HEK293 (cell line): ENCODE data around the gene ATP6V0B.

Source experiments
- CTCF ChIA-PET: fragments of 350-600 bp; formaldehyde crosslinking; extraction: SDS; loops from one replicate; lab custom pipeline; 2021; ENCODE audit warnings: antibody characterized with exemption; lab: Yijun Ruan, JAX
- POLR2A ChIA-PET: fragments of 300-600 bp; formaldehyde crosslinking; extraction: SDS; loops from one replicate; lab custom pipeline; 2020; ENCODE audit warnings: antibody characterized with exemption, inconsistent platforms; lab: Yijun Ruan, JAX
- H3K27ac ChIP-seq: fragments of 200-500 bp; sonication (Bioruptor generic); 2 replicates; pipeline ENCODE4 v1.5.1; 2014; ENCODE audit warnings: low read depth, low read length, control low read depth, inconsistent platforms; ENCODE audit errors: extremely low read depth
- H3K36me3 ChIP-seq, 2 experiments: fragments of 200-500 bp in 1 of 2; sonication (Bioruptor generic) in 1 of 2; 1 replicate in 1 of 2; 2 replicates in 1 of 2; pipeline ENCODE4 v1.5.1; 2014 to 2017; ENCODE audit warnings: inconsistent platforms in 2 of 2, low read length in 2 of 2; ENCODE audit not compliant: control insufficient read depth in 2 of 2, insufficient read depth in 1 of 2
- H3K4me1 ChIP-seq: fragments of 200-500 bp; sonication (Bioruptor generic); 2 replicates; pipeline ENCODE4 v1.5.1; 2014; ENCODE audit warnings: mild to moderate bottlenecking, low read length, inconsistent platforms; ENCODE audit not compliant: control insufficient read depth, insufficient read depth
- H3K4me3 ChIP-seq: 2 replicates; pipeline ENCODE4 v1.5.1; 2011; ENCODE audit warnings: low read depth, mild to moderate bottlenecking, control low read depth, low read length, moderate library complexity
- H3K9me3 ChIP-seq: fragments of 200-500 bp; sonication (Bioruptor generic); 2 replicates; pipeline ENCODE4 v1.5.1; 2014; ENCODE audit warnings: low read depth, low read length, inconsistent platforms; ENCODE audit not compliant: control insufficient read depth, insufficient read depth
- EGR2 ChIP-seq: fragments of 450-650 bp; formaldehyde crosslinking; IDR thresholded peaks from 2 replicates; pipeline ENCODE4 v1.5.1; 2016; ENCODE audit warnings: low read depth, missing biosample characterization, missing genetic modification characterization
- ZEB2 ChIP-seq: fragments of 450-650 bp; formaldehyde crosslinking; IDR thresholded peaks from 2 replicates; pipeline ENCODE4 v1.5.1; 2016; ENCODE audit warnings: missing biosample characterization, missing genetic modification characterization
- ZFHX2 ChIP-seq: fragments of 450-650 bp; formaldehyde crosslinking; conservative IDR thresholded peaks from 2 replicates; pipeline ENCODE4 v1.5.1; 2016; ENCODE audit warnings: missing biosample characterization, missing genetic modification characterization
- ZNF335 ChIP-seq: fragments of 450-650 bp; formaldehyde crosslinking; conservative IDR thresholded peaks from 2 replicates; pipeline ENCODE4 v1.5.1; 2016; ENCODE audit warnings: missing biosample characterization, missing genetic modification characterization
- ZNF354C ChIP-seq: fragments of 450-650 bp; formaldehyde crosslinking; IDR thresholded peaks from 2 replicates; pipeline ENCODE4 v1.5.1; 2016; ENCODE audit warnings: missing biosample characterization, missing genetic modification characterization, low read depth, borderline replicate concordance
- ZNF37A ChIP-seq: fragments of 450-650 bp; IDR thresholded peaks from 2 replicates; pipeline ENCODE4 v1.5.1; 2018; ENCODE audit warnings: missing biosample characterization, missing genetic modification characterization
- ZNF426 ChIP-seq: fragments of 450-650 bp; formaldehyde crosslinking; IDR thresholded peaks from 2 replicates; pipeline ENCODE4 v1.5.1; 2017; ENCODE audit warnings: missing biosample characterization, missing genetic modification characterization, mild to moderate bottlenecking, inconsistent platforms, moderate library complexity
- ZNF600 ChIP-seq: fragments of 450-650 bp; formaldehyde crosslinking; IDR thresholded peaks from 2 replicates; pipeline ENCODE4 v1.5.1; 2016; ENCODE audit warnings: missing biosample characterization, missing genetic modification characterization
- ZNF701 ChIP-seq: fragments of 450-650 bp; formaldehyde crosslinking; IDR thresholded peaks from 2 replicates; pipeline ENCODE4 v1.5.1; 2016; ENCODE audit warnings: missing biosample characterization, missing genetic modification characterization
- TF ChIP-seq, protein P1 (sequence below): fragments of 450-650 bp; formaldehyde crosslinking; IDR thresholded peaks from 2 replicates; pipeline ENCODE4 v1.5.1; 2017; ENCODE audit warnings: missing biosample characterization, missing genetic modification characterization
- TF ChIP-seq, protein P2 (sequence below): fragments of 450-650 bp; formaldehyde crosslinking; IDR thresholded peaks from 2 replicates; pipeline ENCODE4 v1.5.1; 2016; ENCODE audit warnings: missing biosample characterization, missing genetic modification characterization
- TF ChIP-seq, protein P3 (sequence below): fragments of 450-650 bp; formaldehyde crosslinking; IDR thresholded peaks from 2 replicates; pipeline ENCODE4 v1.5.1; 2016; ENCODE audit warnings: missing biosample characterization, missing genetic modification characterization
- TF ChIP-seq, protein P4 (sequence below): fragments of 450-650 bp; formaldehyde crosslinking; IDR thresholded peaks from 2 replicates; pipeline ENCODE4 v1.5.1; 2016; ENCODE audit warnings: missing biosample characterization, missing genetic modification characterization, low read depth
- TF ChIP-seq, protein P5 (sequence below): fragments of 450-650 bp; formaldehyde crosslinking; IDR thresholded peaks from 2 replicates; pipeline ENCODE4 v1.5.1; 2016; ENCODE audit warnings: missing biosample characterization, missing genetic modification characterization
- TF ChIP-seq, protein P6 (sequence below): fragments of 450-650 bp; formaldehyde crosslinking; IDR thresholded peaks from 2 replicates; pipeline ENCODE4 v1.5.1; 2016; ENCODE audit warnings: missing biosample characterization, missing genetic modification characterization

The ATP6V0B gene

DNA sequence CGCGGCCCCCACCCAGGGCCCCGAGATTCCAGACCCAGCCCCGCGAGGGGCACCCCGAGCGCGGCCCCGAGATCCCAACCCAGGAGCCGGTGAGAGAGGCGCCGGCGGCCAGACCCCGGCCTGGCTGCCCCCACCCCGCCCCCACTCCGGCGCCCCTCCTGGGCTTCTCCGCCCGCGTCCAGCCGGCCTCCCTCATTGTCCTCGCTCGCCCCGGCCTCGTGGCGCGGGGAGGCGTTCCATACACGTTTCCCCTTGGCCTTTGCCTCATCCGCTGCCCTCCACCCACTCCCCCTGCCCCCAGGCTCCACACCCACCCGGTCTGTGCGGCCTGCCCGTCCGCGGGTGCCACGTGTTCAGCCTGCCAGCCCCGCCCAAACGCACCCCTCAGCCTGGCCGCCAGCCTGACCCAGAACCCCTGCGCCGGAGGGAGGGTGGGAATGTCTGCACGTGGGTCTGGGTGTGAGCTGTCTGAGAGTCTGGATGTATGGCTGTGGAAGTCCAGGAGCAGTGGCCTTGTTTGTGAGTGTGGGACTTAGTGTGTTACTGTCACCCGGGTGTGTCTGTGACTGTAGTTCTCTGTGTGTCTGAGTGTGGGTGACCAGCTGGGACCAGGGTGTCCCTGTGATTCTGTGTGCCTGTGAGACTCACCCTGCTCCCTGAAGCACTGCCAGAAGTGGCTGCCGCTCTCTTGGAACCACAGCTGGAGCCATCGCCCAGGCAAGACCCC, 4.9 kb downstream of the ATP6V0B start (continued):
- TF ChIP-seq ZNF37A (no peak), ZNF354C (no peak)

DNA sequence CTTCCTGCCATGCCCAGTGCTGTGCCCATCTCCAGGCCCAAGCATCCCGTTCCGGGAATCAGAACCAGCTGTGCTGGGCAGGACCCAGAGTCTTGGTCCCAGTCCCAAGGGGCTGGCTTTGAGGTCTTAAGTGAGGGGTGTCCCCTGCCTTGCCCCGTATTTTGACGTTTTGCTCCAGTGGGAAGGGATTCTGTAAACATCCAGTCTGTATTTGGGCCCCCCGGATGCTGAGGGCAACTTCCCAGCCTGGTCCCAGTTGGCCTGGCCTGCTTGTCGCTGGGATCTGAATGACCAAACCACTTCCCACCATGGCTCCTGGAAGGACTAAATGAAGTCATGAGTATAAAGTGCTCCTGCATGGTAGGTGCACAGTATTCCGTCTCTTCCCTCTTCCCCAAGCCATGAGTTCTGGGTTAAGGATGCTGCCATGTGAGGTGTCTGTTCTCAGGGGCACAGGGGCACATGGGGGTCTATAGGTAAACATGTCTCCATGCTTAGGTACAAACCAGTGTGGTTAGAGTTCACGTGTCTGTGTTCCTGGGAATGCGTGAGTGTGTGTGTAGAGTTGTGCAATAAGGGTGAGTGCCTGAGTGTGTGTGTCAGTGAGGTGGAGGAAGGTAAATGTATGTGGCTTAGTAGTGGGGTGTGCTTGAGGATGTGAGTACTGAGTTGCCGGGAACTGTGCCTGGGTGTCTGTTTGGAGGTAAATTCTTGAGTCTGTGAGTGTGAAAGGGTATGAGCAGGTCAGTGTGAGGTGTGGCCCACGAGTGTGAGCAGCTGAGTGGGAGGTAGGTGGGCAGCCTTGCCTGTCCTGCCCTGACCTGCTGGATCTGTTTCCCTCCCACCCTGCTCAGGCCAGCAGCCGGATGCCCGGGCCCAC, 5.7 kb downstream of the ATP6V0B start:
- POLR2A ChIA-PET: no interaction called here
- CTCF ChIA-PET: interaction anchor here (0.7 kb wide), 1 partner anchor 269 kb away, joined by 3 read pairs; no protein-coding TSS in a partner anchor
- Histone ChIP-seq H3K4me1 (peaks cover 3% of the 10 kb centered on the region; the same call in 1 of the 2 replicates), H3K4me3 (peak overlapping the region; percentile 67), H3K36me3 (peaks cover 7 to 78% of the 10 kb centered on the region in 2 experiments), H3K27ac (no peak overlapping the region; the same call in 1 of the 2 replicates), H3K9me3 (no peaks in the 10 kb centered on the region)
- TF ChIP-seq, protein P1, sequence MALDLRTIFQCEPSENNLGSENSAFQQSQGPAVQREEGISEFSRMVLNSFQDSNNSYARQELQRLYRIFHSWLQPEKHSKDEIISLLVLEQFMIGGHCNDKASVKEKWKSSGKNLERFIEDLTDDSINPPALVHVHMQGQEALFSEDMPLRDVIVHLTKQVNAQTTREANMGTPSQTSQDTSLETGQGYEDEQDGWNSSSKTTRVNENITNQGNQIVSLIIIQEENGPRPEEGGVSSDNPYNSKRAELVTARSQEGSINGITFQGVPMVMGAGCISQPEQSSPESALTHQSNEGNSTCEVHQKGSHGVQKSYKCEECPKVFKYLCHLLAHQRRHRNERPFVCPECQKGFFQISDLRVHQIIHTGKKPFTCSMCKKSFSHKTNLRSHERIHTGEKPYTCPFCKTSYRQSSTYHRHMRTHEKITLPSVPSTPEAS (tag by site-specific recombination): peak; percentile 93
- TF ChIP-seq ZEB2 (peak; percentile 27; the same call in 1 of the 2 replicates), ZFHX2 (peak; percentile 78), ZNF426 (no peak), ZNF701 (tag by site-specific recombination) (no peak), EGR2 (tag by site-specific recombination) (peak; percentile 68), ZNF600 (tag by site-specific recombination) (peak; percentile 81), ZNF335 (tag by site-specific recombination) (peak; percentile 43; the same call in 1 of the 2 replicates)
- TF ChIP-seq, protein P2, sequence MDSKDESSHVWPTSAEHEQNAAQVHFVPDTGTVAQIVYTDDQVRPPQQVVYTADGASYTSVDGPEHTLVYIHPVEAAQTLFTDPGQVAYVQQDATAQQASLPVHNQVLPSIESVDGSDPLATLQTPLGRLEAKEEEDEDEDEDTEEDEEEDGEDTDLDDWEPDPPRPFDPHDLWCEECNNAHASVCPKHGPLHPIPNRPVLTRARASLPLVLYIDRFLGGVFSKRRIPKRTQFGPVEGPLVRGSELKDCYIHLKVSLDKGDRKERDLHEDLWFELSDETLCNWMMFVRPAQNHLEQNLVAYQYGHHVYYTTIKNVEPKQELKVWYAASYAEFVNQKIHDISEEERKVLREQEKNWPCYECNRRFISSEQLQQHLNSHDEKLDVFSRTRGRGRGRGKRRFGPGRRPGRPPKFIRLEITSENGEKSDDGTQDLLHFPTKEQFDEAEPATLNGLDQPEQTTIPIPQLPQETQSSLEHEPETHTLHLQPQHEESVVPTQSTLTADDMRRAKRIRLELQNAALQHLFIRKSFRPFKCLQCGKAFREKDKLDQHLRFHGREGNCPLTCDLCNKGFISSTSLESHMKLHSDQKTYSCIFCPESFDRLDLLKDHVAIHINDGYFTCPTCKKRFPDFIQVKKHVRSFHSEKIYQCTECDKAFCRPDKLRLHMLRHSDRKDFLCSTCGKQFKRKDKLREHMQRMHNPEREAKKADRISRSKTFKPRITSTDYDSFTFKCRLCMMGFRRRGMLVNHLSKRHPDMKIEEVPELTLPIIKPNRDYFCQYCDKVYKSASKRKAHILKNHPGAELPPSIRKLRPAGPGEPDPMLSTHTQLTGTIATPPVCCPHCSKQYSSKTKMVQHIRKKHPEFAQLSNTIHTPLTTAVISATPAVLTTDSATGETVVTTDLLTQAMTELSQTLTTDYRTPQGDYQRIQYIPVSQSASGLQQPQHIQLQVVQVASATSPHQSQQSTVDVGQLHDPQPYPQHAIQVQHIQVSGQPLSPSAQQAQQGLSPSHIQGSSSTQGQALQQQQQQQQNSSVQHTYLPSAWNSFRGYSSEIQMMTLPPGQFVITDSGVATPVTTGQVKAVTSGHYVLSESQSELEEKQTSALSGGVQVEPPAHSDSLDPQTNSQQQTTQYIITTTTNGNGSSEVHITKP: no peak
- TF ChIP-seq, protein P3, sequence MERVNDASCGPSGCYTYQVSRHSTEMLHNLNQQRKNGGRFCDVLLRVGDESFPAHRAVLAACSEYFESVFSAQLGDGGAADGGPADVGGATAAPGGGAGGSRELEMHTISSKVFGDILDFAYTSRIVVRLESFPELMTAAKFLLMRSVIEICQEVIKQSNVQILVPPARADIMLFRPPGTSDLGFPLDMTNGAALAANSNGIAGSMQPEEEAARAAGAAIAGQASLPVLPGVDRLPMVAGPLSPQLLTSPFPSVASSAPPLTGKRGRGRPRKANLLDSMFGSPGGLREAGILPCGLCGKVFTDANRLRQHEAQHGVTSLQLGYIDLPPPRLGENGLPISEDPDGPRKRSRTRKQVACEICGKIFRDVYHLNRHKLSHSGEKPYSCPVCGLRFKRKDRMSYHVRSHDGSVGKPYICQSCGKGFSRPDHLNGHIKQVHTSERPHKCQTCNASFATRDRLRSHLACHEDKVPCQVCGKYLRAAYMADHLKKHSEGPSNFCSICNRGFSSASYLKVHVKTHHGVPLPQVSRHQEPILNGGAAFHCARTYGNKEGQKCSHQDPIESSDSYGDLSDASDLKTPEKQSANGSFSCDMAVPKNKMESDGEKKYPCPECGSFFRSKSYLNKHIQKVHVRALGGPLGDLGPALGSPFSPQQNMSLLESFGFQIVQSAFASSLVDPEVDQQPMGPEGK (tag by site-specific recombination): peak; percentile 45; the same call in 1 of the 2 replicates
- TF ChIP-seq, protein P4, sequence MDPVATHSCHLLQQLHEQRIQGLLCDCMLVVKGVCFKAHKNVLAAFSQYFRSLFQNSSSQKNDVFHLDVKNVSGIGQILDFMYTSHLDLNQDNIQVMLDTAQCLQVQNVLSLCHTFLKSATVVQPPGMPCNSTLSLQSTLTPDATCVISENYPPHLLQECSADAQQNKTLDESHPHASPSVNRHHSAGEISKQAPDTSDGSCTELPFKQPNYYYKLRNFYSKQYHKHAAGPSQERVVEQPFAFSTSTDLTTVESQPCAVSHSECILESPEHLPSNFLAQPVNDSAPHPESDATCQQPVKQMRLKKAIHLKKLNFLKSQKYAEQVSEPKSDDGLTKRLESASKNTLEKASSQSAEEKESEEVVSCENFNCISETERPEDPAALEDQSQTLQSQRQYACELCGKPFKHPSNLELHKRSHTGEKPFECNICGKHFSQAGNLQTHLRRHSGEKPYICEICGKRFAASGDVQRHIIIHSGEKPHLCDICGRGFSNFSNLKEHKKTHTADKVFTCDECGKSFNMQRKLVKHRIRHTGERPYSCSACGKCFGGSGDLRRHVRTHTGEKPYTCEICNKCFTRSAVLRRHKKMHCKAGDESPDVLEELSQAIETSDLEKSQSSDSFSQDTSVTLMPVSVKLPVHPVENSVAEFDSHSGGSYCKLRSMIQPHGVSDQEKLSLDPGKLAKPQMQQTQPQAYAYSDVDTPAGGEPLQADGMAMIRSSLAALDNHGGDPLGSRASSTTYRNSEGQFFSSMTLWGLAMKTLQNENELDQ: no peak
- TF ChIP-seq, protein P5, sequence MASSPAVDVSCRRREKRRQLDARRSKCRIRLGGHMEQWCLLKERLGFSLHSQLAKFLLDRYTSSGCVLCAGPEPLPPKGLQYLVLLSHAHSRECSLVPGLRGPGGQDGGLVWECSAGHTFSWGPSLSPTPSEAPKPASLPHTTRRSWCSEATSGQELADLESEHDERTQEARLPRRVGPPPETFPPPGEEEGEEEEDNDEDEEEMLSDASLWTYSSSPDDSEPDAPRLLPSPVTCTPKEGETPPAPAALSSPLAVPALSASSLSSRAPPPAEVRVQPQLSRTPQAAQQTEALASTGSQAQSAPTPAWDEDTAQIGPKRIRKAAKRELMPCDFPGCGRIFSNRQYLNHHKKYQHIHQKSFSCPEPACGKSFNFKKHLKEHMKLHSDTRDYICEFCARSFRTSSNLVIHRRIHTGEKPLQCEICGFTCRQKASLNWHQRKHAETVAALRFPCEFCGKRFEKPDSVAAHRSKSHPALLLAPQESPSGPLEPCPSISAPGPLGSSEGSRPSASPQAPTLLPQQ (tag by site-specific recombination): 0 out of 2 replicates have a peak, but pooled peaks have one; percentile 25
- TF ChIP-seq, protein P6, sequence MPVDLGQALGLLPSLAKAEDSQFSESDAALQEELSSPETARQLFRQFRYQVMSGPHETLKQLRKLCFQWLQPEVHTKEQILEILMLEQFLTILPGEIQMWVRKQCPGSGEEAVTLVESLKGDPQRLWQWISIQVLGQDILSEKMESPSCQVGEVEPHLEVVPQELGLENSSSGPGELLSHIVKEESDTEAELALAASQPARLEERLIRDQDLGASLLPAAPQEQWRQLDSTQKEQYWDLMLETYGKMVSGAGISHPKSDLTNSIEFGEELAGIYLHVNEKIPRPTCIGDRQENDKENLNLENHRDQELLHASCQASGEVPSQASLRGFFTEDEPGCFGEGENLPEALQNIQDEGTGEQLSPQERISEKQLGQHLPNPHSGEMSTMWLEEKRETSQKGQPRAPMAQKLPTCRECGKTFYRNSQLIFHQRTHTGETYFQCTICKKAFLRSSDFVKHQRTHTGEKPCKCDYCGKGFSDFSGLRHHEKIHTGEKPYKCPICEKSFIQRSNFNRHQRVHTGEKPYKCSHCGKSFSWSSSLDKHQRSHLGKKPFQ: peak; percentile 58; the same call in 1 of the 2 replicates
